IMR-90 (cell line): Measurements from ENCODE around the gene PCBP1. TPM values are rescaled to one million over a fixed set of nuclear protein-coding genes. Genes with fewer than 3 reads are reported as not detected.
A peak's percentile ranks its signal among the peaks of the same experiment; 100 is the strongest.

ENCODE experiments used
- ATAC-seq: fragments of 200-7000 bp; cut with Tn5 transposase; 2 replicates; pipeline ENCODE4 v1.9.1; 2020; ENCODE audit warnings: low read depth, mild to moderate bottlenecking, moderate library complexity
- BruUV-seq: library from RNA; stranded (reverse); fragments of 400-500 nt; replicated peaks from 2 replicates; lab custom pipeline; 2021; lab: Mats Ljungman, UMichigan
- CTCF ChIA-PET: fragments of 300-600 bp; formaldehyde crosslinking; extraction: SDS; loops from one replicate; lab custom pipeline; 2021; ENCODE audit warnings: antibody characterized with exemption; lab: Yijun Ruan, JAX
- POLR2A ChIA-PET: fragments of 300-600 bp; sonication (Branson Sonifier 250); formaldehyde crosslinking; loops from one replicate; lab custom pipeline; 2022; ENCODE audit warnings: antibody characterized with exemption; ENCODE audit not compliant: unreplicated experiment; lab: Charles Lee
- DNase-seq: peaks from one replicate; pipeline ENCODE4 v3.0.0; 2013
- H2AFZ ChIP-seq: replicated peaks from 2 replicates; pipeline ENCODE3; 2013; ENCODE audit warnings: low read length, mild to moderate bottlenecking; ENCODE audit not compliant: poor library complexity
- H2AK5ac ChIP-seq: 2 replicates; pipeline ENCODE4 v1.6.1; 2013; ENCODE audit warnings: low read depth, low read length, inconsistent platforms
- H2AK9ac ChIP-seq: replicated peaks from 2 replicates; pipeline ENCODE3; 2013; ENCODE audit warnings: mild to moderate bottlenecking, low read depth, low read length, moderate library complexity; ENCODE audit not compliant: poor library complexity
- H2BK120ac ChIP-seq: 2 replicates; pipeline ENCODE4 v1.6.1; 2013; ENCODE audit warnings: low read depth, low read length, inconsistent platforms
- H2BK15ac ChIP-seq: 3 replicates; pipeline ENCODE4 v1.6.1; 2013; ENCODE audit warnings: low read depth, low read length, inconsistent platforms
- H2BK20ac ChIP-seq: 2 replicates; pipeline ENCODE4 v1.6.1; 2013; ENCODE audit warnings: low read depth, mild to moderate bottlenecking, inconsistent platforms, low read length, moderate library complexity
- H2BK5ac ChIP-seq: 2 replicates; pipeline ENCODE4 v1.6.1; 2013; ENCODE audit warnings: mild to moderate bottlenecking, low read depth, low read length, inconsistent platforms; ENCODE audit not compliant: poor library complexity, severe bottlenecking
- H3K14ac ChIP-seq: replicated peaks from 2 replicates; pipeline ENCODE4 v1.6.1; 2013; ENCODE audit warnings: low read depth, low read length, inconsistent platforms
- H3K18ac ChIP-seq: 2 replicates; pipeline ENCODE4 v1.6.1; 2013; ENCODE audit warnings: low read depth, low read length, control low read depth
- H3K23ac ChIP-seq: 2 replicates; pipeline ENCODE4 v1.6.1; 2013; ENCODE audit warnings: low read depth, low read length, inconsistent platforms
- H3K27ac ChIP-seq: 2 replicates; pipeline ENCODE4 v1.5.1; 2013; ENCODE audit warnings: mild to moderate bottlenecking, control low read depth, low read length; ENCODE audit not compliant: insufficient read depth
- H3K27me3 ChIP-seq: 2 replicates; pipeline ENCODE4 v1.6.1; 2013; ENCODE audit warnings: low read length; ENCODE audit not compliant: control insufficient read depth, insufficient read depth
- H3K36me3 ChIP-seq: 2 replicates; pipeline ENCODE4 v1.6.1; 2013; ENCODE audit warnings: low read length, mixed read lengths; ENCODE audit not compliant: control insufficient read depth, insufficient read depth
- H3K4ac ChIP-seq: 2 replicates; pipeline ENCODE4 v1.6.1; 2013; ENCODE audit warnings: low read depth, low read length, inconsistent platforms
- H3K4me1 ChIP-seq: 2 replicates; pipeline ENCODE4 v1.6.1; 2013; ENCODE audit warnings: low read length, mixed read lengths; ENCODE audit not compliant: control insufficient read depth, insufficient read depth
- H3K4me2 ChIP-seq: 2 replicates; pipeline ENCODE4 v1.6.1; 2013; ENCODE audit warnings: low read depth, mild to moderate bottlenecking, control low read depth, low read length, moderate library complexity
- H3K4me3 ChIP-seq: 2 replicates; pipeline ENCODE4 v1.5.1; 2013; ENCODE audit warnings: low read depth, mild to moderate bottlenecking, control low read depth, low read length, moderate library complexity; ENCODE audit not compliant: insufficient read depth
- H3K56ac ChIP-seq: 2 replicates; pipeline ENCODE4 v1.6.1; 2013; ENCODE audit warnings: low read length, inconsistent platforms; ENCODE audit not compliant: insufficient read depth; ENCODE audit errors: extremely low read depth
- H3K79me1 ChIP-seq, 2 experiments: 2 replicates each; pipeline ENCODE4 v1.6.1; 2013; ENCODE audit warnings: low read length in 2 of 2, inconsistent platforms in 1 of 2, low read depth in 1 of 2
- H3K9ac ChIP-seq: 2 replicates; pipeline ENCODE4 v1.6.1; 2013; ENCODE audit warnings: low read depth, low read length, control low read depth
- H3K9me1 ChIP-seq: 2 replicates; pipeline ENCODE4 v1.6.1; 2013; ENCODE audit warnings: low read length, inconsistent platforms; ENCODE audit not compliant: insufficient read depth
- H3K9me3 ChIP-seq: 2 replicates; pipeline ENCODE4 v1.6.1; 2013; ENCODE audit warnings: low read length; ENCODE audit not compliant: control insufficient read depth, insufficient read depth
- H4K20me1 ChIP-seq: 2 replicates; pipeline ENCODE4 v1.6.1; 2013; ENCODE audit warnings: low read length, inconsistent platforms; ENCODE audit not compliant: insufficient read depth
- H4K5ac ChIP-seq: 2 replicates; pipeline ENCODE4 v1.6.1; 2013; ENCODE audit warnings: mild to moderate bottlenecking, low read depth, low read length, control low read depth
- H4K8ac ChIP-seq, 2 experiments: 2 replicates each; pipeline ENCODE4 v1.6.1; 2013; ENCODE audit warnings: low read depth in 2 of 2, low read length in 2 of 2, control low read depth in 1 of 2, inconsistent platforms in 1 of 2
- H4K91ac ChIP-seq: 2 replicates; pipeline ENCODE4 v1.6.1; 2013; ENCODE audit warnings: low read depth, low read length, inconsistent platforms; ENCODE audit not compliant: insufficient read depth
- MAFK ChIP-seq: IDR thresholded peaks from 2 replicates; pipeline ENCODE4 v1.6.1; 2012; ENCODE audit warnings: low read depth, low read length, improper control_type of control experiment
- MXI1 ChIP-seq: IDR thresholded peaks from 2 replicates; pipeline ENCODE4 v1.6.1; 2012; ENCODE audit warnings: low read depth, mild to moderate bottlenecking, low read length, moderate library complexity, borderline replicate concordance
- NFE2L2 ChIP-seq: fragments of 150-350 bp; IDR thresholded peaks from 2 replicates; pipeline ENCODE4 v1.6.1; 2016; ENCODE audit warnings: low read depth, mild to moderate bottlenecking, low read length
- WGBS, 2 experiments: methylation state at CpG; one replicate each; pipeline versions ENCODE4 v1.1.5 to v1.1.7; 2013; ENCODE audit warnings: missing lambda C conversion rate in 2 of 2; ENCODE audit not compliant: insufficient read length in 1 of 2; ENCODE audit errors: extremely low coverage in 2 of 2; 5-methylcytosine and 5-hydroxymethylcytosine counted together
- dilution Hi-C: fragments of 300-500 bp; cut with HindIII; formaldehyde crosslinking; loops from one replicate; pipeline ENCODE4 v1.14.3; 2018; ENCODE audit warnings: low sequenced_read_pairs; ENCODE audit not compliant: unreplicated experiment
- in situ Hi-C: fragments of 300-500 bp; cut with MboI; formaldehyde crosslinking; loops from 3 replicates; pipeline ENCODE4 v1.14.3; 2019; ENCODE audit warnings: low sequenced_read_pairs, inconsistent platforms, mixed read lengths
- intact Hi-C: fragments of 100-400 bp; cut with micrococcal nuclease; formaldehyde crosslinking; loops from 2 replicates; pipeline ENCODE4 v1.10.0; 2022
- polyA plus RNA-seq, 3 experiments: library from polyadenylated mRNA; depleted of rRNA; stranded (reverse); fragments of >200 nt; gene quantifications; 2 replicates each; pipeline ENCODE4 v1.2.3, GENCODE V29; 2012; ENCODE audit warnings: low replicate concordance in 1 of 3
- total RNA-seq: library from RNA; depleted of rRNA; stranded (reverse); fragments of >200 nt; gene quantifications from 2 replicates; pipeline ENCODE4 v1.2.3, GENCODE V29; 2012

Gene PCBP1
- total and polyA plus RNA-seq, 2 of the 4 experiments (the other 2 are of a cell fraction) = 33.7 to 166 TPM

DNA sequence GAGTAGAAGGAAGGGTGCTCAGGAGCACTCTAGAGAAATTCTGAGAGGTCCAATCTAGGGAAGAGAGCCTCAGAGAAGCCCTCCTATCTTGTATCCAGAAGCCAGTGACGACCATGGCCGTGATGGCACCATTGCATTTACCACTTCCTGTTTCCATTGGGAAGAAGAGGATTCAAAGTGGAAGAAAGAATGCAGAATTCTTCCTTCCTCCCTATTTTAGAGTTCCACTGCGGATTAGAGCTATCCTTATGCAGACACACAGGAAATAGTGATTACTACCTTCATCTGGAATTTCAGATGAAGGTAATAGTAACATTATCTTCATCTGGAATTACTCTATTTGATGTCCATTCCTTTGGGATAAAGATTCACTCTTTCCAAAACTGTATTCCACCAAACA is 45.6 kb upstream of the PCBP1 start:
- ChIA-PET CTCF (interaction anchor here (0.7 to 1.3 kb wide), 3 partner anchors 16 to 83 kb away, joined by 4 to 6 read pairs (median 6); no protein-coding TSS in a partner anchor), POLR2A (no interaction called here)
- Histone ChIP-seq H2BK120ac (peak overlapping the region; percentile 1; the same call in 1 of the 2 replicates), H3K4me1 (peaks cover 2% of the 10 kb centered on the region; the same call in 1 of the 2 replicates), H3K9me1 (peaks cover 10% of the 10 kb centered on the region; the same call in 1 of the 2 replicates), H3K9ac (no peak overlapping the region), H3K36me3 (no peaks in the 10 kb centered on the region), H4K20me1 (no peaks in the 10 kb centered on the region), H2AFZ (peak overlapping the region; percentile 79), H3K9me3 (no peaks in the 10 kb centered on the region), H3K4me2 (no peak overlapping the region; the same call in 1 of the 2 replicates), H4K8ac (peak overlapping the region in 1 of 2 experiments; percentile 77; a peak in 1 of 4 replicates), H4K91ac (no peak overlapping the region), H3K79me1 (no peaks in the 10 kb centered on the region), H3K27ac (no peak overlapping the region), H2BK20ac (peak overlapping the region; percentile 49; the same call in 1 of the 2 replicates), H2BK5ac (no peak overlapping the region), H3K18ac (no peak overlapping the region), H3K4ac (peak overlapping the region; percentile 54; the same call in 1 of the 2 replicates), H3K27me3 (no peaks in the 10 kb centered on the region), H2AK5ac (no peak overlapping the region), H2BK15ac (no peak overlapping the region; the same call in 2 of the 3 replicates), H2AK9ac (no peak overlapping the region), H3K56ac (no peak overlapping the region), H3K4me3 (no peak overlapping the region), H3K23ac (no peak overlapping the region), H3K14ac (no peak overlapping the region; the same call in 1 of the 2 replicates), H4K5ac (no peak overlapping the region)
- intact Hi-C loops (no loop called here), dilution Hi-C loops (no loop called here), in situ Hi-C loops (no loop called here)
- TF ChIP-seq MAFK (no peak), NFE2L2 (no peak), MXI1 (no peak)
- BruUV-seq = no TSS peak
- ATAC-seq (no peak), DNase-seq (peak; percentile 28)
- no CpG with 5 or more reads among the region's 3 CpGs for WGBS, 2 experiments
